ENCODE measurements around the gene HMG20B.
A peak's percentile ranks its signal among the peaks of the same experiment; 100 is the strongest.

The HMG20B gene

GRCh38 chr19:3613818-3614661 is 41.3 kb downstream of the HMG20B start:
- TF ChIP-seq CTCF (IDR thresholded peaks at IDR 0.05), result no peak
- Histone ChIP-seq H3K4me3 (no peak overlapping the region), H3K27ac (no peak overlapping the region)
- DNase-seq (ENCODE audit: low spot score), result no peak

GRCh38 chr19:3614858-3615505 is 42.2 kb downstream of the HMG20B start:
- H3K4me3 ChIP-seq, result no peak overlapping the region
- no peak for TF ChIP-seq CTCF (IDR thresholded peaks at IDR 0.05)
- no peak for DNase-seq (ENCODE audit: low spot score)
- H3K27ac ChIP-seq, result no peak overlapping the region

GRCh38 chr19:3615524-3616135 is 42.9 kb downstream of the HMG20B start:
- DNase-seq (ENCODE audit: low spot score), result no peak
- Histone ChIP-seq H3K27ac (no peak overlapping the region), H3K4me3 (no peak overlapping the region)
- TF ChIP-seq CTCF (IDR thresholded peaks at IDR 0.05), result no peak

- Histone ChIP-seq H3K4me3 (peak overlapping the region; percentile 39), H3K27ac (peak overlapping the region in 1 of 2 donors; percentile 74)
- DNase-seq (ENCODE audit: low spot score), result no peak
- no peak for TF ChIP-seq CTCF (IDR thresholded peaks at IDR 0.05)
Measured at GRCh38 chr19:3617463-3617862, 44.7 kb downstream of the HMG20B start.

GRCh38 chr19:3618144-3618810 is 45.5 kb downstream of the HMG20B start:
- peak; percentile 98 for TF ChIP-seq CTCF (IDR thresholded peaks at IDR 0.05)
- Histone ChIP-seq H3K4me3 (peak overlapping the region; percentile 39), H3K27ac (peak overlapping the region in 1 of 2 donors; percentile 74)
- no peak for DNase-seq (ENCODE audit: low spot score)

GRCh38 chr19:3618811-3619630 is 46.3 kb downstream of the HMG20B start:
- no peak for TF ChIP-seq CTCF (IDR thresholded peaks at IDR 0.05)
- H3K4me3 ChIP-seq, result no peak overlapping the region
- no peak for DNase-seq (ENCODE audit: low spot score)
- no peak overlapping the region for H3K27ac ChIP-seq

Data from coronary artery (tissue), 2 donors.